HG03378 (cell line): Measurements from ENCODE around the gene TTF2.
"Not testable (repeated sequence)": the region's sequence is repeated elsewhere in the genome, so short reads cannot be mapped to it uniquely, and the experiment has no call there.

ENCODE experiments used
- ATAC-seq: cut with Tn5 transposase; IDR thresholded peaks from one replicate; pipeline ENCODE4 v1.9.1; 2021; ENCODE audit warnings: mild to moderate bottlenecking, moderate library complexity; ENCODE audit not compliant: unreplicated experiment

The TTF2 gene

DNA sequence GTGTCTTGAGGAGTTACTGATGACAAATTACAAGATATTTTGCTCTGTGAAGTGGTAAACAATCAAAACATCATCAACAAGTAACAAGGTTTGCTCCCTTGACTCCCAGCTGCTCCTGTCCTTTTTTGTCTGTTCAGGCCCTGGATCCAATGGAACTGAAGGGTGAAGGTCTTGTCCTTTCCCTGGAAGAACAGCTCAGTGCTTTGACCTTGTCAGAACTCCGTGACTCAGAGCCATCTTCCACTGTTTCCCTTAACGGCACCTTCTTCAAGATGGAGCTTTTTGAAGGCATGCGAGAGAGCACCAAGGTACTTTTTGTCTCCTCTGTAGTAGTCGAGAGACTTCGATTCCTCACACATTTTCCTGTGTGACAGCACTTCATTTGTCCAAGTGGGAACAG lies 32.5 kb downstream of the TTF2 start:
- no peak for ATAC-seq

DNA sequence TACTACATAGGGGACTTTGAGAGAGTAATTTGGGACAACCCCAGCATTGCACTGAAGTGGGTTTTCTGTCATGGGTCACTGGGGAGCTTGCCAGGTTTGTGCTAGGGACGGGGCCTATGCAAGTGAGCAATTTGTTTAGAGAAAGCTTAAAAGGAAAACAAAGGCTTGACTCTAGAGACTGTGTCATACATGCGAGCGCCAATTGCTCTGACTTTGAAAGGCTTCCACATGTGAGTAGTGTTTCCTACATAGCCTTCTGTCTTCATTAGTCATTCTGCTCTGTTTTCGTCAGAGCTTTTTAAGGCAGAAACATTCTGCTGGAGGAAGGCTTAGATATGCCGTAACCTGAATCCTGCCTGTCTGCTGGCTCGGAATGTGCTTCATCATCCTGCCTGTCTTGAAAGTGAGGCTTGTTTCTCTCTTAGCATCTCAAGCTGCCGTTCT lies 33.0 kb downstream of the TTF2 start:
- ATAC-seq: no peak

DNA sequence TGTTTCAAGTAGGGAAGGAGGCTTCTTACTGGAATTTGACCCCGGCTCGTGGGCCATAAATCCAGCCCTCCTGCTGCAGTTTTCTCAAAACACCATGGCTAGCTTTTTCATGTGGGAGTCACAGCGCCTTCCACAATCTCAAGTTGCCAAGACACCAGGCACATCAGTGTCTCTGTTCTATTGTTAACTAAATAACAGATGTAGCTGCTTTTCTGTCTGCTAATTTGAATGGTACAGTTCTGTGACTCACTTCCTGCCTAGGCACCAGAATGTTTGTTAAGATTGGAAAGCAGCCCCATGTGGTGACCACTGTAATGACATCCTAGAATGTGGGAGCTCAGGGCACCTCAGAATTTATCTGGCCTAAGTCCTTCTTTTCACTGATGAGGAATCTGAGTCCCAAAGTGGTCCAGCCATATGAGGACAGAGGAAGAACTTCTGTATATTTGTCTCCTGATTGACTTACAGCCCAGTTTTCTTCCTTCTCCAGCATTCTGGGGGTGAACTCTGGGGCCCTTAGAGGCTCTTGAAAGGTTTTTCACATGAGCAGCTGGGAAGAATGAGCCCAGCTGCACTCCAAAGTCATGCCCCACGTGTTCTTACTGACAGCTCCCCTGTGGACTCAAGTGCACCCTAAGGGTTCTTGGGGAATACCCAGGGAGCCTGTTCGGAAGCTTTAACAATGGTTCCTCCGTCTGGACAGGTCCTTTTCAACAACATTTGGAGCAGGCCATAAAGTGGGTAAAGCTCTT lies 33.9 kb downstream of the TTF2 start:
- peak; percentile 87 for ATAC-seq

DNA sequence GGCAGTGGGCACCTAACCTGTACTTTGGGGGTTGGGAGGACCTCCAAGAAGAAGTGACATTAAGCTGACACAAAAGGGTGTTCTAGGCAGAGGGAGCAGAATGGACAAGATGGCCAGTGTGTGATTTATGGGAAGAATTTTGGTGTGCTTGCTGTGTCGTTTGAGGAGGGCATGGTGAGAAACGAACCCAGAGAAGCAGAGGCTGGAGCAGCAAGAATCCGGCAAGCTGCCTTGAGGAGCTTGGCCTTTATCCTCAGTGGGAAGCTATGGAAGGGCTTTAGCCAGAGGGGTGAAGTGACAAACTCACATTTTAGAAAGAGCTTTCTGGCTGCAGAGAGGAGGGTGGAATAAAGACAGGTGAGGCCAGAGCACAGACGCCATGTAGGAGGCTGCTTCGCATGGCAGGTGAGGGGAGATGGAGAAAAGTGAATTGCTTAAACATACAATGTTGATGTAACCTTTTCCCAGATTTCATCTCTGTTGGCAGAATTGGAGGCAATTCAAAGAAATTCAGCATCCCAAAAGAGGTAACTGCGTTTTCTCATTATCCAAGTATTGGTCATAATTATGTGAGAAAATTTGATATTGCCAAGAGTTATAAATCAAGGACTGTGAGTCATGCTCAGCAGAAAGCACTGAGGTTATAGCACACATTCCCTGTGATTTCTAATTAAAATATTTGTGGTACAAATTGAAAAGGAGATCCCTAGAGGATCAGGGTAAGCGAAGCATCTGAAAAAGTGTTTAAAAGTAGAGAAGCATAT lies 34.9 kb downstream of the TTF2 start:
- ATAC-seq: no peak

DNA sequence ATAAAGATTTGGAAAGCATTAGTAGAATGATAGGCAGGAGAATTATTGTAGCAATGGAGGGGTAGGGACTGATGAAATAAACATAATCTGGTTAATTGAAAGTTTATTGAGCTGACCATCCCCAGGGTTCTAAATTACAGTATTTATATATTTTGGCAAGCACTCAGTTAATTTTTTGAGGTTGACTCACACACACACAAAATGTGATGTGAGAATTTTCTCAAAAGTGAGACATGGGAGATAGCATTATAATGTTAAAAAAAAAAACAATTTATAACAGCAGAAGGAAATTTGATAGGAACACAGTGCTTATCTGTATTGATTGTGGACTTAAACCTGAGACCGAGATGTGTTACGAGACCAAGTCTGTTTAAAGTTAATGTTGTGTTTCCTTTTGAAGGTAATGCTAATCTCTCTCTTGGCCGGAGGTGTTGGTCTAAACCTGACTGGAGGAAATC lies 36.9 kb downstream of the TTF2 start:
- no peak for ATAC-seq

DNA sequence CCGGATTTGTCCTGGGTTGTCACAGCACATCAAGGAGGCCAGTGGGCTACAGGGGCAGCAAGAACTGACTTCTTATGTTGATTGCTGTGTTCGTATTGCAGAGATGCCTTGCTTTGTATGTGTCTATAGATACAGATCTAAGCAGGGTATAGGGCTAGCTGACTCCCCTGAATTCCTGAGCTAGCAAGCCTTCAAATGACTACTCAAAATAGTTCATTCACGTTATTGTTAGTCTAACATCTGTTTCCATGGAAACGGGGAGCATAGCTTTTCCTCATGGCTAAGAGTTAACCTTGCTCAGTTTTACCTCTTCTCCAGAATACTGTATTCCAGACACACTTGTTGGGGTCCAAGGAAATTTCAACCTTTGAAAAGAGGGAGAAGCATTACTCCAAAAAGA lies 37.3 kb downstream of the TTF2 start:
- ATAC-seq: no peak

DNA sequence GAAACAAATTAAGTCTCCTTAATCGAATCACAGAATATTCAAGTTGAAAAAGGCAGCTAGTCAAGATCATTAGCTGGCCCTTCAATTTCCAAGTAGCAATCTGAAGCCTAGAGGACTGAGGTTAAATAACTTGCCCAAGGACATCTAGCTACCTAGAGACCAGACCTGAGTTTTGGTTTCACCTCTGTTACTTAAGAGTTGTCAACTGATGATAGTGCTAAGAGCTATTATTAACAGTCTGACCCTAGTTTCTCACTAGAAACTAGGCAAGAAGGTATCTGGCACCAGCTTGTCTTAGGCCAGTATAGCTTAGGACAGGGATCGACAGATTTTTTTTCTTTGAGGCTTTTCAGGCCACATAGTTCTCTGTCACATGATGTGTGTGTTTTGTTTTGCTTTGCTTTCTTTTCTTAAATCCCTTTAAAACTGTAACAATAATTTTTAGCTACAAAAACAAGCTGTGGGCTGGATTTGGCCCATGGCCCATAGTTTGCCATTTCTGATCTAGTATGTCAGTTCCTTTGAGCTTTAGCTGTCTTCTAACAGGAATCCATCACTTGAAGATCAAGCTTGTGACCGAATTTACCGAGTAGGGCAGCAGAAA lies 38.3 kb downstream of the TTF2 start:
- ATAC-seq: no peak

DNA sequence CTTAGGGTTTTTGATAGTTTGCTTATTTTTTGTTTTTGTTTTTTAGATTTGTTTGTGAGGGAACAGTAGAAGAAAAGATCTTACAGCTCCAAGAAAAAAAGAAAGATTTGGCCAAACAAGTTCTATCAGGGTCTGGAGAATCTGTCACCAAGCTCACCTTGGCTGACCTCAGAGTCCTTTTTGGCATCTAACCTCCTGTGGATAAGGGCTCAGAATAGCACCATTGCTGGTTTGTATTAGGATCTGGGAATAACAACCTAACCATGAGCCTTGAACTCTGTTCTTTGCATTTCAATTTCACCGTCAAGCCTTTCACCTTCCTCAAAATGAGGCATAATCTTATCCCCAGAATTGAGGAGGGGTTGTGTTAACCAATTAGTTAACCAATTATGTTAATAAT lies 41.2 kb downstream of the TTF2 start:
- no peak for ATAC-seq

DNA sequence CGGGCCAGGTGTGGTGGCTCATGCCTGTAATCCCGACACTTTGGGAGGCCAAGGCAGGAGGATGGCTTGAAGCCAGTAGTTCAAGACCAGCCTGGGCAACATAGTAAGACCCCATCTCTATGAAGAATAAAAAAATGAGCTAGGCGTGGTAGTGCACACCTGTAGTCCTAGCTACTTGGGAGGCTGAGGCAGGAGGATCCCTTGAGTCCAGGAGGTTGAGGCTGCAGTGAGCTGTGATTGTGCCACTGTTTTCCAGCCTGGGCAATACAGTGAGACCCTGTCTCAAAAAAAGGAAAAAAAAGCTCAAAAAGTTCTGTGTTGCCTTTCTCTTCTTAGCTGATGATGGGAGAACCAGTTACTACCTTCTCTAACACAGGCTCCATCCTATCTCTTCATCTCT lies 41.7 kb downstream of the TTF2 start:
- not testable (repeated sequence) for ATAC-seq

DNA sequence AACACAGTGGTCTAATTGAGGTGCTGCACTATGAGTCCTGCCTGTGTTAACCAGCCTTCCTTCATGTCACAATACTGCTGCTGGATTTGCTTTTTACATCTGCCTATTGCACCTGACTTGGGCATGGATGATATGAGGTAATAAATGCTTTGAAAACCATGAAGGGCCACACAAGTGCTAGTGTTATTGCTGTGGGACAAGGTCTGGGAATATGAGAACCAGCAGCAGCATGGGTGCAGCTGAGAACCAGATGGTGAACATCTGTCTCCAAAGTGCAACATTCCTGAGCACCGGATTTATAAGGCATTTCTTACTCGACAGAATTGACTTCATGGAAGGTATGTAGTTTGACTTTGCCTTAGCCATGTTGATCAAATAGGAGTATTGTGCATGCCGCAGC lies 44.9 kb downstream of the TTF2 start:
- no peak for ATAC-seq

DNA sequence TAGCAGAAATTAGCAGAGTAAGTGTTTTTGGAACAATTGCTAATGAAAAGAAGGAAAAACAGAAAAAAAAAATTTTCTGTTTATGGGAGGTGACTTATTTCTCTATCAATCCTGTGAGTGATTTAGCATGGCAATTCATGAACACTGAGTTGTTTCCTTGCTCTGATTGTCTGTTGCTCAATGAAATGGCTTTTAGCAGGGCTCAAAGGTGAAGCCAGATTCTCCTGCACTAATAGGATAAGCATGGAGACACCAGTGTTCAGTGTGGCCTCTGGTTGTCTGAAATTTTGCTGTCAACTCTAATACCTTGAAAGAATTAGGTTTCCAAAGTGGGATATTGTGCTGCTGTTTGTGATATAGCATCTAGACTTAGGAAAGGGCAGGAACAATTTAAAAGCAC lies 45.6 kb downstream of the TTF2 start:
- ATAC-seq: no peak

DNA sequence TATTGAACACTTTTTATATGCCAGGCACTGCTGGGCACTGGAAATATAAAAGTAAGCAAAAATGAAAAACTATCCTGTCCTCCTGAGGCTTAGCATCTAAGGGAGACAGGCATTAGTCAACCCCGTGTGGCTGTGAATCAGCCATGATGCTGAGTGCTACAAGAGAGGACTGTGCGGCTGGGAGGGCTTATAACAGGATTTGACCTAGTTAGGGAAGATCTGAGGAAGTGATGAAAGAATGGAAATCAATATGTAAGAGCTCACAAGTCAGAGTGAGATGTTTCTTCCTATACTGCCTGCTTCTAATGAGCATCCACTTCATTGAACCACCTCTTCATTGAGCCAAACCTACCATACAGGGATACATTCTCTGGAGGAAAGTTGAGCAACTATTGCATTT lies 46.4 kb downstream of the TTF2 start:
- ATAC-seq: no peak

DNA sequence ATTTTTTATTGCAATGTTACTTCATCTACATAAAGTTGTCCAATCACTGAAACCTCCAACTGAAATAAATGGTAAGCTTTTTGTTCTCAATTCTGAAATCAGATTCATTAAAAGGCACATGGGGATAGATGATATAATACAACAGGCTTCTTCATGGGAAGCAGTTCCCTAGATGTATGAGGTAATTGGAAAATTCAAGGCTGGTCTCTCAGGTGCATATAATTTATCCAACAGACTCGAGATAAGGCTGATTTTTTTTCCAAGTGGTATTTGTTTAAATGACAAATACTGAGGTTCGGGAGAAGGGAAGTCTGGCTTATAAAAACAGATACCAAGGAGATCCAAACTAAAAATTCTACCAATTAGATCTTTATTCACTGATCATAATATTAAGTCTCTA lies 47.2 kb downstream of the TTF2 start:
- no peak for ATAC-seq

DNA sequence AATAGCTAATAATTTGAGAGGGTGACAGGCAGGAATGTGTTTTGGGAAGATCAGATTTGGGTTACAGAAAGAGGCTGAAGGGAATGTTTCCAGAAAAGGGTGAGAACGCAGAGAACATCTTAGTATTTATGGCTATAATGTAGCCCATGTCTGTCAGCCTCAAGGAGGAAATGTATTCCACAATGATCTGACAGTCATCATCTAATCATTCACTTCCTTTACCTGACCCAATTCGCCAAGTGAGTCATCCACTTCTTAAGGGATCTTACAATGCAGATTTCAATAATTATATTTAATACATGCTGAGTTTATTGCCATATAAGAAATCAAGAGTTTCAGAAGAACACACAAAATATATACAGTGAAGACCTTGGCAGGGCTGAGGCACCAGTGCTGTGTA lies 50.6 kb downstream of the TTF2 start:
- no peak for ATAC-seq

DNA sequence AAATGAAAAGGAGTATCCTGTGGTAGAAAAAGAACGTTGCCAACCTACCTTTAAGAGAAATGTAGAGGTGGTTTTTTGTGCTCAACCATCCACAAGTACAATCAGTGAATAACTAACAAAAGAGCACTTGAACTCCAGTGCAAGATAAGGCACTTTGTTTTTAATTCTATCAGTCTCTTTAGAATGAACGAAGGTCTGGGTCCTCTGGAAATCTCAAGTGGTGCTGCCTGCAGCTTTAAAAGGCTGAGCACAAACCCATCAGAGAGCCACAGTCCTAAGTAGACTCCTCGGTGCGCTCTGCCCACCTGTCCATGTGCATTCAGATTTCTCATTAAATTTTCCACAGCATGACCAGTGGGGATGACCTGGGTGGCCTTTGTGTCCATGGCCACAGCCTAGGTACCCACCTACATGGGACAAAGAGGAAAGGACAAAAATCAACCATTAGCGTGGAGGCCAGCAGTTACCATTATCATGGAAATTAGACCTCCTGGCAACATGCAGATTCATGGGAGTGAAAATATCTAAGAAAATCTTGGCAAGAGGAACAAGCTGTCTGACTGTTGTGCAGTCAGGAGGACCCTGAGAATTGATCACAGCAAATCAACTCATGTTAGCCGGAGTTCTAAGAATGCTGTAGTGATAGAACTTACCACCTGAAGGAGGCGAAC lies 52.1 kb downstream of the TTF2 start:
- no peak for ATAC-seq

DNA sequence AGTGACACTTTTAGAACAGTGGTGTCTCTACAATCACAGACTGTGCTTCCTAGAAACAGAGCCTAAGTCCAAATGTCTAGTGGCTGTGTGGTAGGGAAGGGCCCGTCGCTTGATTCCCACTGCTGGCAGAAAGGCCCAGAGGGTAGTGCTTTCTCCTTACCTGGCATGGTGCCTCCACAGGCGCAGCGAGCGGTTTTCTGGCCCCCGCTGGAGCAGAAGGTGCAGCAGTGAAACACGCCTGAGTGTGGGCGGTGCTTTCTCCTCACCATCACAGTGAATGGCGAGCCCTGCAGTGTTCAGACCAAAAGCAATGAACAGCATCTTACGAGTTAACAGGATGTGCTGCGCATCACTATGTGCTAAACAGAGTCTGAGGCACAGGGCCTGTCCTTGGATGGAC lies 53.1 kb downstream of the TTF2 start:
- ATAC-seq: no peak

DNA sequence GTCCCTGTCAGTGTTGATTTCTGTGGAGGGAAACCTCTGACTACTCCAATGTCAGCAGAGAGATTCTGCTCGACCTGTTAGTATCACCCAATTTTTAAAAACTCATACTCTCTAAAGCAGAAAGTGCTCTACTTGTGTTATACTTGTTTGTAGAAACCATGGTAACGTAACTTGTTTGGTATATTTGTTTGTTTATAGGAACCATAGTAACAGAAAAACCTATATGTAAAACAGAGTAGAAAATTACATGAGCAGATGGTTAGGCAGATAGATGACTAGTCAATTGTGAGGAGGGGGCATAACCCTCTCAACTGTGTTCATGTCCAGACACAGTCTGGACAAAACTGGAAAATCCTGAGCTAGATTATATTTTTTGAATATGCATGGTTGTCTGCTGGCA lies 54.8 kb downstream of the TTF2 start:
- ATAC-seq: no peak

DNA sequence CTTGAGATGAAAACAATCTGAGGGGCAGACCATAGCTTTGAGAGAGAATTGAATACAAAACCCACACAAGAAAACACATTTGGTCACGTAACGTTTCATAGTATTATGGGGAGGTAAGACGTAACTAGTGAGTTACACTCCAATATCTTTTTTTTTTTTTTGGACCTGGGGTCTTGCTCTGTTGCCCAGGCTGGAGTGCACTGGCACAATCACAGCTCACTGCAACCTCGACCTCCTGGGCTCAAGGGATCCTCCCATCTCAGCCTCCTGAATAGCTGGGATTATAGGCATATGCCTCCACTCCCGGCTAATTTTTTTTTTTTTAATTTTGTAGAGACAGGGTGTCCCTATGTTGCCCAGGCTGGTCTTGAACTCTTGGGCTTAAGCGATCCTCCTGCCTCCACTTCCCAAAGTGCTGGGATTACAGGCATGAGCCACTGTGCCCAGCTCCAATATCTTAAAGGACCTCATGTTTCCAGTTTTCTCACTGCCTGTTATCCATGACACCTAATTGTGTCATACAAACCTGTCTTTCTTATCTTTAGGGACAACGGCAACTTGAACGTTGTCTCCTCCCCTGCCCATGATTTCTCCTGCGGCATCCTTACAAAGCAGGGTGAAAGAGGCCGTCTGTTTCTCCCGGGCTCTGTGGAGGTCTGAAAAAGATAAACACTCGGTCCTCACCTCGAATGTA lies 56.1 kb downstream of the TTF2 start:
- ATAC-seq: no peak

DNA sequence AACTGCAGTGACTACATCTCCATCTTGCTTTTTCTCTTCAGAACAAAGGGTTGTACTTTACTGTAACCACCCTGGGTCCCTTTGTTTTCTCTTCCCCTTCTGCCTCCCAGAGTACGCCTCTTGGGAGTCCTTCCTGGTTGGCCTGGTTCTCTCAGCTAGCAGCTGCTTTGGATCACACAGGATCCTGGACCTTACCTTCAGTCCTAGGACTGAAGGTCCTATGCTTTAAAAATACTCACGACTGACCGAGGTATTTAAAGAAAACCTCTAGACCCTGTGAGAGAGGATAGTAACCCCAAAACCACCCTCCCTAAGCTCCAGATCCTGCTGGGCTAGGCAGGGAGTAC lies 56.6 kb downstream of the TTF2 start:
- no peak for ATAC-seq

DNA sequence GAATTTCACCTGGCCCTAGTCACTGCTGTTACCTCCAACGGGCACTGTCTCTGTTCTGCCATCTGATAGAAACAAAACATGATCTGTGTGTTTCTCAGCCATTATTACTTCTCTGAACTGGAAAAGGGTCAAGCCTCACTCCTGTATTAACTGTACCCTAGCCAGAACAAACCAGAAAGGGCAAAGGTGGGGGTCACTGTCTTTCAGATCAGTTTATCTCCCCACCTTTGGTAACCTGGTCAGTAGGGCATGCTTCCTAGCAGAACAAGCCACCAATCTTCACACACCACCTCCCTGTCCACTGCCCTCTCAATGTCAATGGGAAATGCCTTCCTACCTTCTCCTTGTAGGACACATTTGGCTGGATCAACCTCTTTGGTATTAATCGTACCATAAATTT lies 57.6 kb downstream of the TTF2 start:
- ATAC-seq: no peak

DNA sequence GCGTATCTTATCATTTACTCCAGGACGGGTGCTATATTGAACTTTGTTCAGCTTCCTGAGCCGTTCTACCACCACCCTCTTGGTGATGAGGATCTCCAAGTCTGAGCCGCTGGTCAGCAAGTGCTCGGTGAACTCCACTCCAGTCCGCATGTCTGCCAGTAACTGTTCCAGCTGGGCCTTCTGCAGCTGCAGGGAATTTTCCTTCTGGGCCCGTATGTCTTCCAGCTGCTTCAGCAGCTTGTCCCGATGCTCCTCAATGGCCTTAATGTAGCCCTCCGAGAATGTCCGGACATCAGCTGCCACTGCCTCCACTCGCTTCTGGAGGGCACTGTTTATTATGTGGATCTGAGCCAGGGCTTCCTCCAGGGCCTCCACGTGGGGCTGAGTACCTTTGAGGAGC lies 58.0 kb downstream of the TTF2 start:
- ATAC-seq: no peak
